ENCODE results near the gene GNL1.

GNL1 gene

DNA sequence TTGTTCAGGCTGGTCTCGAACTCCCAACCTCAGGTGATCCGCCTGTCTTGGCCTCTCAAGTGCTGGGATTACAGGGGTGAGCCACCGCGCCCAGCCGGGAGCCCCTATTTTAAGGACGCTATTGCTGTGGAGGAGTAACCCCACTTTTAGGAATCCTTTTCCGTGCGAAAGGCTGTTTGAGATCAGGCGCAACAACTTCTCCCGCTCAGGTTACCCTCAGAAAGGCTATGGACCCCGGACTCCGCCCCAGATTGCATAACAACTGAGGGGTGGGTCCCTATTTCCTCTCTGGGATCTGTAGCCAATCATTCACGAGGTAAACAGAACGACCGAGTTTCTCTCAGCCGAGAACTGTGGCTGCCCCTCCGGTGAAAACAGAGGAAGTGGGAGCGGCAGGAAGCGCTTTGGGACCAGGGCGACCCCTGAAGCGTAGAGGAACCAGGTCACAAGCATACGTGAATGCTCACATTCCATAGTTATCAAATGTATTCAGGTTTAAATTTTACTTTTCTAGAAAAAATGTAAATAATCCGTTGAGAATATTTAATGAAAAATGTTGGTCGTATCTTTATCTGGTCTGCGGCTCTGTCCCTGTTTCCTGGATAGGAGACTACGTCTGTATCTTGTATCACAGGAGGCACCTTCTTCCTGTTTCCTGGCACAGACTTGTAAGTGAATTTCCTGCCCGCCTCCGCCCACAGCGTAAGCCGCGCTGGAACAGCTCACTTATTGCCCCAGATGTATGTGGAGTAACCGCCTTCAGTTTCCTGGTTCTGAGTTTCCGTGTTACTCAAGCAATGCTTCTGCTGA, 40.1 kb downstream of the GNL1 start:
- H2AFZ ChIP-seq (ENCODE audit: low read length), result peak overlapping the region; percentile 90

DNA sequence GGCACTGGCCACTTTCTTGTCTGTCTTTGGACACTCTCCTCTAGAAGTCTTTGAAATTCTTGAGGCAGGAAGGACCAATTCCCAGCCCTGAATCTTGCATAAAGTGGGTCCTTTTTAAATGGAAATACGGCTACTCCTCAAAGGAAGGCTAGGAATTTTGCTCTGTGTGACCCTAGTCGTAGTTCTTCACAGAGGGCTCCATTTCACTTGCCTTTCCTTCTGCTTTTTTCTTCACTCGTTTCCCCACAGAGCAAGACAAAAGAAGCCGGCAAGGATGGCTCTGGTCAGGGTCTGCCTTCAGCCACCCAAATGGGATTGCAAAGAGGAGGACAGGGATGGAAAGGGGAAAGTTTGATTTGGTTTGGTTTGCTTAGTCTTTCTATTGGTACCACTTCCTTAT, 41.2 kb downstream of the GNL1 start:
- Histone ChIP-seq H3K9me2 (ENCODE audit: low read depth, low read length) (no peaks in the 10 kb centered on the region), H3K36me3 (ENCODE audit: insufficient read depth, low read length) (no peaks in the 10 kb centered on the region), H3K4me2 (ENCODE audit: low read length) (no peak overlapping the region), H3K4me3 (ENCODE audit: low read depth, low read length, poor library complexity, severe bottlenecking) (no peak overlapping the region), H2AFZ (ENCODE audit: low read length) (no peak overlapping the region), H4K20me1 (ENCODE audit: insufficient read depth, low read length) (no peaks in the 10 kb centered on the region), H3K9ac (ENCODE audit: low read length) (no peak overlapping the region), H3K27me3 (ENCODE audit: insufficient read depth, low read length) (no peaks in the 10 kb centered on the region), H3F3A (ENCODE audit: insufficient read depth, low read length) (no peaks in the 10 kb centered on the region), H3K27ac (ENCODE audit: low read depth, low read length, poor library complexity, severe bottlenecking) (no peak overlapping the region), H3K79me2 (ENCODE audit: insufficient read depth, low read length) (no peaks in the 10 kb centered on the region), H3K9me3 (ENCODE audit: low read length) (no peaks in the 10 kb centered on the region), H3K4me1 (ENCODE audit: insufficient read depth, low read length, severe bottlenecking) (peaks cover 20% of the 10 kb centered on the region)
- TF ChIP-seq, protein P1, sequence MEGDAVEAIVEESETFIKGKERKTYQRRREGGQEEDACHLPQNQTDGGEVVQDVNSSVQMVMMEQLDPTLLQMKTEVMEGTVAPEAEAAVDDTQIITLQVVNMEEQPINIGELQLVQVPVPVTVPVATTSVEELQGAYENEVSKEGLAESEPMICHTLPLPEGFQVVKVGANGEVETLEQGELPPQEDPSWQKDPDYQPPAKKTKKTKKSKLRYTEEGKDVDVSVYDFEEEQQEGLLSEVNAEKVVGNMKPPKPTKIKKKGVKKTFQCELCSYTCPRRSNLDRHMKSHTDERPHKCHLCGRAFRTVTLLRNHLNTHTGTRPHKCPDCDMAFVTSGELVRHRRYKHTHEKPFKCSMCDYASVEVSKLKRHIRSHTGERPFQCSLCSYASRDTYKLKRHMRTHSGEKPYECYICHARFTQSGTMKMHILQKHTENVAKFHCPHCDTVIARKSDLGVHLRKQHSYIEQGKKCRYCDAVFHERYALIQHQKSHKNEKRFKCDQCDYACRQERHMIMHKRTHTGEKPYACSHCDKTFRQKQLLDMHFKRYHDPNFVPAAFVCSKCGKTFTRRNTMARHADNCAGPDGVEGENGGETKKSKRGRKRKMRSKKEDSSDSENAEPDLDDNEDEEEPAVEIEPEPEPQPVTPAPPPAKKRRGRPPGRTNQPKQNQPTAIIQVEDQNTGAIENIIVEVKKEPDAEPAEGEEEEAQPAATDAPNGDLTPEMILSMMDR (IDR thresholded peaks at IDR 0.05; ENCODE audit: low read length), result no peak

More for the DNA sequence above, 40.1 kb downstream of the GNL1 start:
- H3K4me1 ChIP-seq (ENCODE audit: insufficient read depth, low read length, severe bottlenecking), result peaks cover 16% of the 10 kb centered on the region
- H4K20me1 ChIP-seq (ENCODE audit: insufficient read depth, low read length), result no peaks in the 10 kb centered on the region
- H3K9me2 ChIP-seq (ENCODE audit: low read depth, low read length), result no peaks in the 10 kb centered on the region
- H3K27ac ChIP-seq (ENCODE audit: low read depth, low read length, poor library complexity, severe bottlenecking), result peak overlapping the region; percentile 78
- no peaks in the 10 kb centered on the region for H3K9me3 ChIP-seq (ENCODE audit: low read length)
- TF ChIP-seq, protein P1 (IDR thresholded peaks at IDR 0.05; ENCODE audit: low read length), result no peak
- no peak for TF ChIP-seq EZH2 (IDR thresholded peaks at IDR 0.05; ENCODE audit: borderline replicate concordance, low read length)
- H3K9ac ChIP-seq (ENCODE audit: low read length), result peak overlapping the region; percentile 51
- H3K79me2 ChIP-seq (ENCODE audit: insufficient read depth, low read length), result no peaks in the 10 kb centered on the region
- peak overlapping the region; percentile 77 for H3K4me2 ChIP-seq (ENCODE audit: low read length)
- no peaks in the 10 kb centered on the region for H3F3A ChIP-seq (ENCODE audit: insufficient read depth, low read length)
- H3K4me3 ChIP-seq (ENCODE audit: low read depth, low read length, poor library complexity, severe bottlenecking), result peak overlapping the region; percentile 57
- no peaks in the 10 kb centered on the region for H3K27me3 ChIP-seq (ENCODE audit: insufficient read depth, low read length)
- no peaks in the 10 kb centered on the region for H3K36me3 ChIP-seq (ENCODE audit: insufficient read depth, low read length)

DNA sequence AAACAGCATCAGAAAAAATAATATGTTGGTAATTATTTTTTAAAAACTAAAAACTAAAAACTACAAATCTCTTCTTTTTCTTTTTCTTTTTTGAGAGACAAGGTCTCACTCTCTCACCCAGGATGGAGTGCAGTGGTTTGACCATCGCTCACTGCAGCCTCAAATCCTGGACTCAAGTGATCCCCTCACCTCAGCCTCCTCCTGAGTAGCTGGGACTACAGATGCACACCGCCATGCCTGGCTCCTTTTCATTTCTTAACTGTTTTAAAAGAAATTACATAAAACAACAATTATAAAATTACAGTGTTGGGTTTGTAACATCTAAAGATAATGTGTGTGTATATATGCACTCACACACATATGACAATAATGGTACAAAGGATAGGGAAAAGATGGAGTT, 42.8 kb downstream of the GNL1 start:
- H3F3A ChIP-seq (ENCODE audit: insufficient read depth, low read length), result no peaks in the 10 kb centered on the region
- peaks cover 31% of the 10 kb centered on the region for H3K4me1 ChIP-seq (ENCODE audit: insufficient read depth, low read length, severe bottlenecking)
- no peak overlapping the region for H3K9ac ChIP-seq (ENCODE audit: low read length)
- H3K36me3 ChIP-seq (ENCODE audit: insufficient read depth, low read length), result no peaks in the 10 kb centered on the region
- H3K4me3 ChIP-seq (ENCODE audit: low read depth, low read length, poor library complexity, severe bottlenecking), result no peak overlapping the region
- TF ChIP-seq, protein P1 (IDR thresholded peaks at IDR 0.05; ENCODE audit: low read length), result no peak
- no peak for TF ChIP-seq EZH2 (IDR thresholded peaks at IDR 0.05; ENCODE audit: borderline replicate concordance, low read length)
- H4K20me1 ChIP-seq (ENCODE audit: insufficient read depth, low read length), result no peaks in the 10 kb centered on the region
- H3K9me2 ChIP-seq (ENCODE audit: low read depth, low read length), result no peaks in the 10 kb centered on the region
- no peaks in the 10 kb centered on the region for H3K27me3 ChIP-seq (ENCODE audit: insufficient read depth, low read length)
- no peak overlapping the region for H3K4me2 ChIP-seq (ENCODE audit: low read length)
- H3K27ac ChIP-seq (ENCODE audit: low read depth, low read length, poor library complexity, severe bottlenecking), result no peak overlapping the region
- H3K79me2 ChIP-seq (ENCODE audit: insufficient read depth, low read length), result no peaks in the 10 kb centered on the region
- H2AFZ ChIP-seq (ENCODE audit: low read length), result no peak overlapping the region
- no peaks in the 10 kb centered on the region for H3K9me3 ChIP-seq (ENCODE audit: low read length)
